GM20431 (cell line): ENCODE data around the gene ZNF132.
"Not testable (repeated sequence)": the region's sequence is repeated elsewhere in the genome, so short reads cannot be mapped to it uniquely, and the experiment has no call there.

Experiments
- in situ Hi-C: fragments of 300-500 bp; cut with MseI, MboI; formaldehyde crosslinking; loops from one replicate; pipeline ENCODE4 v1.15.0; 2020; ENCODE audit warnings: low sequenced_read_pairs; ENCODE audit not compliant: unreplicated experiment

ZNF132 gene

GRCh38 chr19:58408152-58409009 is 31.6 kb downstream of the ZNF132 start, which contains the start of gene ZNF584:
Gene ZNF584, plus strand, starts transcription at chr19:58408649. Its CDS starts 499 bp downstream, at chr19:58409148.
- in situ Hi-C loops: no loop called here

GRCh38 chr19:58407658-58408151 is 32.2 kb downstream of the ZNF132 start:
- in situ Hi-C loops: no loop called here

- in situ Hi-C loops: no loop called here
Measured at GRCh38 chr19:58406818-58407657, 32.9 kb downstream of the ZNF132 start.

DNA sequence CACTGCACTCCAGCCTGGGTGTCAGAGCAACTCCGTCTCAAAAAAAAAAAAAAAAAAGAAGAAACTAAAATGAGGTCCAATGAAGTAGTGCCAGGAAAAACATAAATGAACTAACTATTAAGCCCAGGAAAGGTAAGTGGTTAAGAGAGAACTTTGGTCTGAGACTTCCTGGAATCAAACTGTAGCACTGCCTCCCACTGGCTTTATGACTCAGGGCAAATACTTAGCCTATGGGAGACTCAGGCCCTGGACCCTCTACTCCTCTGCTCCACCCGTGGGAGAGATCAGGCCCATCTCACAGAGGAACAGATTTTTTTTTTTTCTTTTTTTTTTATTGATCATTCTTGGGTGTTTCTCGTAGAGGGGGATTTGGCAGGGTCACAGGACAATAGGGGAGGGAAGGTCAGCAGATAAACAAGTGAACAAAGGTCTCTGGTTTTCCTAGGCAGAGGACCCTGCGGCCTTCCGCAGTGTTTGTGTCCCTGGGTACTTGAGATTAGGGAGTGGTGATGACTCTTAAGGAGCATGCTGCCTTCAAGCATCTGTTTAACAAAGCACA is 36.0 kb downstream of the ZNF132 start:
- in situ Hi-C loops: not testable (repeated sequence)

DNA sequence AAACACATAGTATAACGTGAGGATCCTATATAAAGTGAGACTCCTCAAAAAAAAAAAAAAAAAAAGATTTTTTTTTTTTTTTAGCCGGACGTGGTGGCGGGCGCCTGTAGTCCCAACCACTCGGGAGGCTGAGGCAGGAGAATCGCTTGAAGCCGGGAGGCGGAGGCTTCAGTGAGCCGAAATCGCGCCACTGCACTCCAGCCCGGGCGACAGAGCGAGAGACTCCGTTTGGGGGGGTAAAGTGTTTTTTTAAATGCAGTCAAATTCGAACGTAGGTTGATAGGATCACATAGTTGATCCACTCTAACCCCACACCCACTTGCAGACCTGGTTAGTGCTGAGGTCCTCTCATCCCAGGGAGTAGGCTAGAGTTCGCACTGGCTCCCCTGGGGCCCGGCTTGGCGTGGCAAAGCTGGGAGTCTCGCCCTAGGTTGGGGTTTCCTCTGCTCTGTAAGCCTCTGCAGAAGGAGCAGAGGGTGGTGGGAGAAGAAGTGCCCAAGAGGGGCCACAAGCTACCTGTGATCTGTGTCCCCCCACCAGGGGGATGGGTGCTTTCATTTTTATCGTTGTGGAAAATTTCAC is 38.0 kb downstream of the ZNF132 start:
- in situ Hi-C loops: no loop called here

GRCh38 chr19:58400916-58401839 is 38.8 kb downstream of the ZNF132 start:
- in situ Hi-C loops: no loop called here

DNA sequence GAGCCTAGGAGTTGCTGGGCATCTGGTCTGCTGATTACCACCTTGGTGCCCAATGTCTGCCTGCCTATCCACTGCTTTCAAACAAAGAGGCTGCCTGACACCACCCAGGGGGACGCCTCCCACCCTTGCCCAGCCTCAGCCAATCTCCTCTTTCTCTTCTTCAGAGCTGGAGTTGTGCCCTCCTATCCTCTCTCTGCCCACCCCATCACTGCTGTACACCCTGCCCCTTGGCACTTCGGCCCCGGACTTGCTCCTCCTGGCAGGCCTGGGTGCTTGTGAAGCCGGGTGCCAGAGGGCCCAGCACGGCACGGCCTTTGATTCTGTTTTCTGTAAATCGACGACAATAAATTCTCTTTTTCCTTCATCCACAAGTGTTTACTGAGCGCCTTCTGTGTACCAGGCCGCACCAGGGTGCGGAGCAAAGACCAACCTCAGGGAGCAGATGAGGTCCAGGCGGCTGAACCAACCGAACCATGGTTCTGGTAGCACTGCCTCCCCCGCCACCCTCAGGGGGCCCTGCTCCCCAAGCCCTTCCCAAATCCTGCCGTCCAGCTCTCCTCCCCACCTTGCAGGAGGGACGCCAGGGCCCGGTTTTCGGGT is 39.5 kb downstream of the ZNF132 start:
- in situ Hi-C loops: no loop called here

DNA sequence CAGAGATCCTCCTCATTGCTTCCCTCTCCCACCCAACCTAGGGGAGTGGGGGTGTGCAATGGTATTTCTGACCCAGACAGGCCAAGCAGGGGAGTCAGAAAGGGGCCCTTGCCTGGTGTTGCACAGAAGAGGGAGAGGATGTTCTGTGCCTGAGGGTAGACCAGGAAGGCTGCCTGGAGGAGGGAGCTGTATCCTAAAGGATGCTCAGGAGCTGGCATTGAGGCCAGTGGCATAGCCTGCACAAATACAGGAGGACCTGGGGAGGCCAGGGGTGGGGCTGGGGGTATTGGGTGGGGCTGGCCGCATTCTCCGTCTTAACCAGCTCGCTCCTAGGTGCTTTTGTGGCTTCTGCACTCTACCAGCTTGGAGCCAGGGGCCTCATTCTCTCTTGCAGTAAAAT is 40.0 kb downstream of the ZNF132 start:
- in situ Hi-C loops: no loop called here

DNA sequence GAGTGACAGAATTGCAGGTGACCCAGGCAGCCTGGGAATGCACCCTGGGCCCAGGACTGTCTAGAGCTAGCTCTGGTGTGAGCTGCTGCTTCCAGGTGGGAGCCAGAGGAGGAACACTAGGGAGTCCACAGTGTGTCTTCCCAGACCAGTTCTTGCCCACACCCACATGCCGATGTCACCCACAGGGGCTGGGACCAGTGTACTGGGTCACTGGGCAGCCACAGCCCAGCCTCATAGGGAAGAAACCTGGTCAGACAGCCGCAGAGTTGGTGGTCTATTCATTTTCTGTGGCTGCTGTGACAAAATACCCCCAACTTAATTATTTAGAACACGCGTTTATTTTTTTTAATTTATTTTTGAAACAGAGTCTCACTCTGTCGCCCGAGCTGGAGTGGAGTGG is 41.4 kb downstream of the ZNF132 start:
- in situ Hi-C loops: no loop called here

DNA sequence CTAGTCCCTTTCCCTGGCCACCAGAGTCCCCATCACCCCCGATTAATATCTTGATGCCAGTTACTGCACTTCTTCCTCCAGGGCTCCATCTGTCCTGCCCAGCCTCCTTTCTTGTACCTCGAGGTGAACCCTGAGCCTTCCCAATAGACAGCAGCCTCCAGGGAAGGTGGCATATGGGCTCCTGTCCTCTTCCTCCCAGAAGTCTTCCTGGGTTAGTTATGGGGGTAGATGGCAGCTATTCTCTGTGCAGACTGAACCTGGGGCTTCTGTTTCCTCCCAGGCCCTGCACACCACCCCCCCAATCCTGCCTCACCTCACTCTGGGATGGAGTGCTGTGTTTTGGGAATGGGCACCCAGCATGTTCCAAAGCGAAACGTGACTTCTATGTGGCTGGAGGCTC is 41.9 kb downstream of the ZNF132 start:
- in situ Hi-C loops: no loop called here

DNA sequence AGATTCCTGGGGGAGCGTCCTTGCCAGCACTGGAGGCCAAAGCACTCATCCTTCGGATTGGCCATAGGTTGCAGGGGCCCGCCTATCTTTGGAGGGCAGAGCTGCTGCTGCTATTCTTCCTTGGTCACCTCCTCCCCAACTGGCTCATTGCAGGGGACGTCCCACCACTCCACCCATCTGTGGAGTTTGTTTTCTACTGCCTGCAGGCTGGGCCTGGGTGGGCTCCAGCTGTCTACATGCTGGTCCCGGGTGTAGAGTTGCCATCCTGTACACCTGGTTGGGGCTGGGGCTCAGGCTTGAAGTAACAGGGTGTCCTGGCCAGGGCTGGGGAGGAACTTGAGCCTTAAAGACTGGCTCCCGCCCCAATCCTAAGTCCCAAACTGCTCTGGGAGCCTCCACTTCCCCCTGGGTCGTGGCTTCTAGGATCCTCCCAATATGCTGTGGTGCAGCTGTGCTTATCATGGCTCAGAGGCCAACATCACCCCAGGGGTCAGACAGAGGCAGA is 42.4 kb downstream of the ZNF132 start:
- in situ Hi-C loops: no loop called here

- in situ Hi-C loops: no loop called here
Measured at GRCh38 chr19:58396691-58397532, 43.0 kb downstream of the ZNF132 start.

DNA sequence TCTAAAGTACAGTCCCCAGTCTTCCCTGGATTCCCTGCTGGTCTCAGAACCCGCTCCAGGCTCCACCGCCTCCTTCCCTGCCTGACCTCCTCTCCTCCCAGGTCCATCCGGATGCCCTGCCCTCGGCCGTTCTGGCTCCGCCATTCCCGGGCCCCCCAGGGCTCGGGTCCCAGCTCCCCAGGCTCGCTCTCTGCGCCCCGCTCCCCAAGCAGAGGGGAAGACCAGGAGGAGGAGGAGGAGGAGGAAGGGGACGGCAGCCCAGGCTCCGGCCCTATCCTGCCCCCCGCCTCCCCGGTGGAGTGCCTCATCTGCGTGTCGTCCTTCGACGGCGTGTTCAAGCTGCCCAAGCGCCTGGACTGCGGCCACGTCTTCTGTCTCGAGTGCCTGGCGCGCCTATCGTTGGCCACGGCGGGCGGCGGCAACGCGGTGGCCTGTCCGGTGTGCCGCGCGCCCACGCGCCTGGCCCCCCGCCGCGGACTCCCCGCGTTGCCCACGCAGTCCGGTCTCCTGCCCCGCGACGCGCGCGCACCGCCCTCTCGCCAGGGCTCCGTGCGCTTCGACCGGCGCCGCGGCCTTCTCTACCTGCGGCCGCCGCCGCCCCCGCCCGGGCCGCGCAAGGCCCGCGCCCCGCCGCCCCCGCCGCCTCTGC is 43.9 kb downstream of the ZNF132 start:
- in situ Hi-C loops: no loop called here

DNA sequence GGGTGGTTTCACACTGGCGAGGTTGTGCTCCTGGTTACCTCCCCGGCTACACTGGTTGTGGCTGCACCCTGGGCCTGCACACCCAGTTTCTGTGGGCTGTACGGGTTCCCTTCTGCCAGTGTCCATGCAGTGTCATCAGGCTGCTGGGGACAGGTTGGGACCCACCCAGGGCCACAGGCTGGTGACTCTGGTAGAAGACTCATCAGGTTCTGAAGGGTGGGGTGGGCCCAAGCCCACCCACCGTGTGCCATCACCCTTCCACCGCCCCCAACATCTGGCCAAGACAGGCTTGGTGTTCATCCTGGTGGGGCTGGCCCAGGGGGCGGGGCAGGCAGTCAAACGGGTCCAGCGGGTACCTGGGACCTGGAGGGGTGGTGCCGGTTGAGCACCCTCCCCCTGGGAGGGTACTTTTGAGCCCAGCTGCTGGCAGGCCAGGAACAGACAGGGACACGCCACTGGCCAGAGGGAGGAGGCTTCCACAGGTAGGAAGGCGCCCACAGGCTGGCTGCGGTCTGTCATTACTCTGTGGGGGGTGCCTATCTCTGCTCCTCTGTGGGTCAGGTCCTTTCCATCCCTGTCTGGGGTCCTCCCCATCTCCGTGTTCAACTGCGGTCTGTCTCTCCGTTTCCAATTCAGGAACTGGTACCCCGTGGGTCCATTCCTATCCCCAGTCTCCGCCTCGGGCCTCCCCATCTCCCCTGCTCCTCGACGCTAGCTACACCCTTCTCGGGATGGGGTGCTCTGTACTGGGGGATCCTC is 44.6 kb downstream of the ZNF132 start, which contains the start of gene RNF225:
RNF225 (plus strand) TSS at position 437 of the 759 bp plus-strand sequence. CDS start 434 bp downstream, outside the sequence.
- in situ Hi-C loops: no loop called here

- in situ Hi-C loops: no loop called here
Measured at GRCh38 chr19:58394821-58395219, 45.1 kb downstream of the ZNF132 start.

DNA sequence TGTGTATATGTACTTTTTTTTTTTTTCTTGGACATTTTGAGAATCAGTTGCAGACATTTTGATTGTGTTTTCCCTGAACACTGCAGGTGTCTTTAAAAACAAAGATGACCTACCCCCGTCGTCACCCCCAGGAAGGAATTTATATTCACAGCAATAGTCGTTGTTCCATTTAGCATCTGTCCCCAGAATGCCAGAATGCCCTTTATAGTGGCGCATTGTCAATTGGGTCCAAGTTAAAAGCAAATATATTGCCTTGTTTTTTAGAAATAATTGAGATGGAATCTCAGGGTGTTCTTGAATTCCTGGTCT is 46.3 kb downstream of the ZNF132 start:
- in situ Hi-C loops: no loop called here
